Prostate gland (tissue), 2 donors: Measurements from ENCODE around the gene TAGLN.

Experiments used
- POLR2A ChIP-seq: fragments of 450-650 bp; IDR thresholded peaks from one replicate; pipeline ENCODE4 v1.6.1; 2016; ENCODE audit warnings: antibody characterized with exemption, mild to moderate bottlenecking
- POLR2AphosphoS5 ChIP-seq: sonication (generic); formaldehyde crosslinking; IDR thresholded peaks from one replicate; pipeline ENCODE4 v1.6.1; 2017; ENCODE audit warnings: antibody characterized with exemption
- TF ChIP-seq, protein P1 (sequence below), 4 experiments: fragments of 200-600 bp in 2 of 4; fragments of 450-650 bp in 2 of 4; sonication (generic) in 2 of 4; IDR thresholded peaks; 1 replicate in 3 of 4; 2 replicates in 1 of 4; pipeline ENCODE4 v1.5.1; 2016 to 2019; ENCODE audit warnings: antibody characterized with exemption in 4 of 4, mild to moderate bottlenecking in 2 of 4, moderate library complexity in 2 of 4

DNA sequence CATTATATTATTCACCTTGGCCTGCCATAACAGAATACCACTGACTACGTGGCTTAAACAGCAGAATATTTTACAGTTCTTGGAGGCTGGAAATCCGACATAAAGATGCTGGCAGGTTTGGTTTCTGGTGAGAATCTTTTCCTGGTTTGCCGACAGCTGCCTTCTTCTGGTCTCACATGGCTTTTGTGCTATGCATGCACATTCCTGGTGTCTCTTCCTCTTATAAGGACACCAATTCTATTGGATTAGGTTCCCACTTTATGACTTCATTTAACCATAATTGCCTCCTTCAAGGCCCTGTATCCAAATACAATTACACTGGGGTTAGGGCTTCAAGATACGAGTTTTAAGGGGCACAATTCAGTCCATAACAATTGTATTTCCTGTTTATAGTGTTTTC, 50.4 kb downstream of the TAGLN start:
- TF ChIP-seq, protein P1, sequence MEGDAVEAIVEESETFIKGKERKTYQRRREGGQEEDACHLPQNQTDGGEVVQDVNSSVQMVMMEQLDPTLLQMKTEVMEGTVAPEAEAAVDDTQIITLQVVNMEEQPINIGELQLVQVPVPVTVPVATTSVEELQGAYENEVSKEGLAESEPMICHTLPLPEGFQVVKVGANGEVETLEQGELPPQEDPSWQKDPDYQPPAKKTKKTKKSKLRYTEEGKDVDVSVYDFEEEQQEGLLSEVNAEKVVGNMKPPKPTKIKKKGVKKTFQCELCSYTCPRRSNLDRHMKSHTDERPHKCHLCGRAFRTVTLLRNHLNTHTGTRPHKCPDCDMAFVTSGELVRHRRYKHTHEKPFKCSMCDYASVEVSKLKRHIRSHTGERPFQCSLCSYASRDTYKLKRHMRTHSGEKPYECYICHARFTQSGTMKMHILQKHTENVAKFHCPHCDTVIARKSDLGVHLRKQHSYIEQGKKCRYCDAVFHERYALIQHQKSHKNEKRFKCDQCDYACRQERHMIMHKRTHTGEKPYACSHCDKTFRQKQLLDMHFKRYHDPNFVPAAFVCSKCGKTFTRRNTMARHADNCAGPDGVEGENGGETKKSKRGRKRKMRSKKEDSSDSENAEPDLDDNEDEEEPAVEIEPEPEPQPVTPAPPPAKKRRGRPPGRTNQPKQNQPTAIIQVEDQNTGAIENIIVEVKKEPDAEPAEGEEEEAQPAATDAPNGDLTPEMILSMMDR (IDR thresholded peaks at IDR 0.05): no peak
- TF ChIP-seq POLR2AphosphoS5 (no peak), POLR2A (no peak)
